Activated T-helper 17 cell treated with anti-CD3 and anti-CD28 coated beads, Interleukin-2, amount 50 U/mL, for 72 hours (primary cell): Measurements from ENCODE around the gene KRTAP9-8. TPM values are rescaled to one million over a fixed set of nuclear protein-coding genes. Genes with fewer than 3 reads are reported as not detected.
"Not testable (repeated sequence)": the region's sequence is repeated elsewhere in the genome, so short reads cannot be mapped to it uniquely, and the experiment has no call there.

Source experiments
- ATAC-seq: fragments of 150-1000 bp; cut with Tn5 transposase; replicated peaks from 2 replicates; pipeline ENCODE4 v1.10.0; 2021; ENCODE audit warnings: mild to moderate bottlenecking, moderate library complexity
- H3K27ac Mint-ChIP-seq: one replicate; pipeline ENCODE4 v1.8.0; 2022; ENCODE audit warnings: mixed read lengths
- H3K27me3 Mint-ChIP-seq: one replicate; pipeline ENCODE4 v1.8.0; 2022; ENCODE audit warnings: mixed read lengths
- H3K36me3 Mint-ChIP-seq: one replicate; pipeline ENCODE4 v1.8.0; 2022; ENCODE audit warnings: low read depth, mild to moderate bottlenecking, mixed read lengths
- H3K4me1 Mint-ChIP-seq: one replicate; pipeline ENCODE4 v1.8.0; 2022; ENCODE audit warnings: mixed read lengths
- H3K4me3 Mint-ChIP-seq: one replicate; pipeline ENCODE4 v1.8.0; 2022; ENCODE audit warnings: mild to moderate bottlenecking, mixed read lengths
- H3K9me3 Mint-ChIP-seq: one replicate; pipeline ENCODE4 v1.8.0; 2022; ENCODE audit warnings: mixed read lengths
- total RNA-seq, 2 donors: library from RNA; stranded (reverse); gene quantifications; one replicate each; pipeline ENCODE4 v1.2.3, GENCODE V29; 2022

Gene KRTAP9-8
- total RNA-seq, 2 donors from 2014 or later = not detected

DNA sequence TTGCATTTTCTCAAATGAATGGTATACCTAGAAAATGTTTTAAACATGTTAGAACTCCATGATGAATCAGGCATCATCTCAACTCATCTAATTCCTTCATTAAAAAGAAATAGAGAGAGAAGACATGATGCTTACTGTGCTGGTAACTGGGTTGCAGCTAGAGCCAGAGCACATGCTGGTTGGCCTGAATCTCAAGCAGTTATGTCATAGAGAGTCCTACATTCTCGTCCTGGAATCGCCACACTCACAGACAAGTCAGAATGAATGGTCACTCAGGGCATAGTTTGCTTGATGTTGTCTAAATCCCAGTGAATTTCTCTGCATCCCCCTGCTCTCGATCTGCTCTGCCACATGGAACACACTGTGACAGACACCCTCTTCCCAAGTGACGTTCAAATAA, 683 bp upstream of the KRTAP9-8 start:
- H3K36me3 Mint-ChIP-seq, H3K27ac Mint-ChIP-seq, H3K9me3 Mint-ChIP-seq, H3K4me3 Mint-ChIP-seq, ATAC-seq, H3K4me1 Mint-ChIP-seq: not testable (repeated sequence)
- H3K27me3 Mint-ChIP-seq = peaks cover 21% of the 10 kb centered on the region

DNA sequence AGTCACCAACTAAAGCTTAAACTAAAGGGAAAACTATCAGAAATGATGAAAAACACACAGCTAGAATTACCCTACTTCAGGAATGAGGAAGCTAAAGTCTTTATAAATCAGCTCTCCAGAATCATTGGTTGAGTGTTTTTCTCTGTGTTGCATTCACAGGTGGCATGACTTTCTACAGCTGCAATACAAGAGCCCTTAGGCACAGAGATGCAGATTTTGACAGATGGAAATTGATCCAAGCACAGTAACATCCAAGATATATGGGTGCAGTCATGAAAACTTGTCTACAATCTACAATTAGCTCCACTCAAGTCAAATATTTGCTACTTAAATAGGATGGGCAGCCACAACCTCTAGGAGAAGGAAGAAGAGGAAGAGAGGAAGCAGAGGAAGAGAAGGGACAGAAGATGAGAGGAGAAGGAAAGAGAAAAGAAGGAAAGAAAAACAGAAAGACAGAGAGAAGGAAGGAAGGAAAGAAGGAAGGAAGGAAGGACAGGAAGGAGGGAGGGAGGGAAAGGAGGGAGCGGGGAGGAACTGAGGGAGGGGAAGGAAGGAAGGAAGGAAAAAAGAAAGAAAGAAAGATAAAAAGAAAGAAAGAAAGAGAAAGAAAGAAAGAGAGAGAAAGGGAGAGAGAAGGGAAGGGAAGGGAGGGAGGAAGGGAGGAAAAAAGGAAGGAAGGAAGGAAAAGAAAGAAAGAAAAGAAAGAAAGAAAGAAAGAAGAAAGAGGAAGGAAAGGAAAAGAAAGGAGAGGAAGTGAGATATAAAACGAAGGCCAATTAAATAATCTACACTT, 9.4 kb downstream of the KRTAP9-8 start:
- not testable (repeated sequence) for H3K4me1 Mint-ChIP-seq, H3K27ac Mint-ChIP-seq, H3K4me3 Mint-ChIP-seq, H3K9me3 Mint-ChIP-seq, H3K36me3 Mint-ChIP-seq, H3K27me3 Mint-ChIP-seq, ATAC-seq

DNA sequence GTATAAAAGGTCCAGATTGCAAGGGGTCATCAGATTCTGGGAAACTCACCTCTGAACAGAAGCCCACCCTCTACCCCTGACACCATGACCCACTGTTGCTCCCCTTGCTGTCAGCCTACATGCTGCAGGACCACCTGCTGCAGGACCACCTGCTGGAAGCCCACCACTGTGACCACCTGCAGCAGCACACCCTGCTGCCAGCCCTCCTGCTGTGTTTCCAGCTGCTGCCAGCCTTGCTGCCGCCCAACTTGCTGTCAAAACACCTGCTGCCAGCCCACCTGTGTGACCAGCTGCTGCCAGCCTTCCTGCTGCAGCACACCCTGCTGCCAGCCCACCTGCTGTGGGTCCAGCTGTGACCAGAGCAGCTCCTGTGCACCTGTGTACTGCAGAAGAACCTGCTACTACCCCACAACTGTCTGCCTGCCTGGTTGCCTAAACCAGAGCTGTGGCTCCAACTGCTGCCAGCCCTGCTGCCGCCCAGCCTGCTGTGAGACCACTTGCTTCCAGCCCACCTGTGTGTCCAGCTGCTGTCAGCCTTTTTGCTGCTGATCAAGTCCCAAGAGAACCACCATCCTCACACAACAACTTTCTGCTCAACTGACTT, 11.9 kb downstream of the KRTAP9-8 start, which contains the start of gene KRTAP9-4:
Gene KRTAP9-4, plus strand, starts transcription at position 51 of the 604 bp plus-strand sequence. Its CDS starts 34 bp downstream, at position 85.
- H3K27me3 Mint-ChIP-seq, H3K27ac Mint-ChIP-seq, ATAC-seq, H3K4me1 Mint-ChIP-seq, H3K36me3 Mint-ChIP-seq, H3K9me3 Mint-ChIP-seq, H3K4me3 Mint-ChIP-seq: not testable (repeated sequence)

- no peak for ATAC-seq
- H3K27me3 Mint-ChIP-seq = peaks cover 13% of the 10 kb centered on the region
- no peaks in the 10 kb centered on the region for H3K4me1 Mint-ChIP-seq
- no peak overlapping the region for H3K27ac Mint-ChIP-seq
- no peak overlapping the region for H3K4me3 Mint-ChIP-seq
- H3K36me3 Mint-ChIP-seq = no peaks in the 10 kb centered on the region
- H3K9me3 Mint-ChIP-seq = no peaks in the 10 kb centered on the region
These were observed 13.5 kb downstream of the KRTAP9-8 start for GRCh38 chr17:41251261-41251660.

DNA sequence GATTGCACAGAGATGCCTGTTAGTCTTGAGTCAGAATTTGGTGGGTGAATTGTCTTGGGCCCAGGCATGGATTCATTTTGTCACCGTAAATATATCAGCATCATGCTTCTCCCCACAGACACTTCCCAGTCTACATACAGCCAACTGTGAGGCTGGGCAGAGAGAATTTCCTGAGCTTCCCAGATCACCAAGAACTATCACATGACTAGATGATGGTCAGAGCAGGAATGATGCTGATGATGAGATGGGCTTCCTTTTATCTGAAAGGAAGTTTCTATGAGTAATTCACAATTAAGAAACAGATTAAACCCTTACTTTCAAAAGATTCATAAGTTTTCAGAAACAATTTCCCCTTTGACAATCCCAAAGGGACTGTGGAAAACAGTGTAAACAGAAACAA, 17.1 kb downstream of the KRTAP9-8 start:
- no peak for ATAC-seq
- Mint-ChIP-seq H3K27ac (no peak overlapping the region), H3K36me3 (no peaks in the 10 kb centered on the region), H3K9me3 (no peaks in the 10 kb centered on the region), H3K4me1 (no peaks in the 10 kb centered on the region), H3K4me3 (no peak overlapping the region), H3K27me3 (peaks cover 28% of the 10 kb centered on the region)

DNA sequence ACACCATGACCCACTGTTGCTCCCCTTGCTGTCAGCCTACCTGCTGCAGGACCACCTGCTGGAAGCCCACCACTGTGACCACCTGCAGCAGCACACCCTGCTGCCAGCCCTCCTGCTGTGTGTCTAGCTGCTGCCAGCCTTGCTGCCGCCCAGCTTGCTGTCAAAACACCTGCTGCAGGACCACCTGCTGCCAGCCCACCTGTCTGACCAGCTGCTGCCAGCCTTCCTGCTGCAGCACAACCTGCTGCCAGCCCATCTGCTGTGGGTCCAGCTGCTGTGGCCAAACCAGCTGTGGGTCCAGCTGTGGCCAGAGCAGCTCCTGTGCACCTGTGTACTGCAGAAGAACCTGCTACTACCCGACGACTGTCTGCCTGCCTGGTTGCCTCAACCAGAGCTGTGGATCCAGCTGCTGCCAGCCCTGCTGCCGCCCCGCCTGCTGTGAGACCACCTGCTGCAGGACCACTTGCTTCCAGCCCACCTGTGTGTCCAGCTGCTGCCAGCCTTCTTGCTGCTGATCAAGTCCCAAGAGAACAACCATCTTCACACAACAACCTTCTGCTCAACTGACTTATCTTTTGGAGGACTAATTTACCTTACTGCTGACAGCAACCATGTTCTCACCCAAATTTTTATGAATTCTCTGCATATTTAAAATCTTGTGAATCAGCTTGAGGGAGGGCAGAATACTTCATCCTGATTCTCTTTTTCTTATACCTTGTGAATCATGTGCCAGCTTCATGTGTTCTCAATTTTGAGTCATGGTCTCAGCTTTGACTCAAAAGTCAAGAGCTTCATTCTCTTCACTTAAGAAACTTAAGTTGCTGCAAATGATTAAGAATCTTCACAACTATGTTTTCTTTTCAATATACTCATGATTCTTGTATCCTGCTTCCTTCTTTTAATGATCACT, 17.8 kb downstream of the KRTAP9-8 start, which contains the start of gene KRTAP9-9:
Gene KRTAP9-9, plus strand, starts transcription at position 4 of the 910 bp plus-strand sequence.
- H3K36me3 Mint-ChIP-seq, H3K27ac Mint-ChIP-seq, ATAC-seq, H3K9me3 Mint-ChIP-seq, H3K4me1 Mint-ChIP-seq, H3K4me3 Mint-ChIP-seq: not testable (repeated sequence)
- peaks cover 28% of the 10 kb centered on the region for H3K27me3 Mint-ChIP-seq

GRCh38 chr17:41256291-41256685, 18.5 kb downstream of the KRTAP9-8 start:
- Mint-ChIP-seq H3K36me3 (no peaks in the 10 kb centered on the region), H3K27ac (no peak overlapping the region), H3K27me3 (peaks cover 28% of the 10 kb centered on the region), H3K9me3 (no peaks in the 10 kb centered on the region), H3K4me3 (no peak overlapping the region), H3K4me1 (no peaks in the 10 kb centered on the region)
- ATAC-seq = no peak

GRCh38 chr17:41258406-41258805, 20.6 kb downstream of the KRTAP9-8 start:
- Mint-ChIP-seq H3K9me3 (no peaks in the 10 kb centered on the region), H3K27ac (no peak overlapping the region), H3K4me1 (no peaks in the 10 kb centered on the region), H3K27me3 (peaks cover 28% of the 10 kb centered on the region), H3K36me3 (no peaks in the 10 kb centered on the region), H3K4me3 (no peak overlapping the region)
- ATAC-seq = no peak

DNA sequence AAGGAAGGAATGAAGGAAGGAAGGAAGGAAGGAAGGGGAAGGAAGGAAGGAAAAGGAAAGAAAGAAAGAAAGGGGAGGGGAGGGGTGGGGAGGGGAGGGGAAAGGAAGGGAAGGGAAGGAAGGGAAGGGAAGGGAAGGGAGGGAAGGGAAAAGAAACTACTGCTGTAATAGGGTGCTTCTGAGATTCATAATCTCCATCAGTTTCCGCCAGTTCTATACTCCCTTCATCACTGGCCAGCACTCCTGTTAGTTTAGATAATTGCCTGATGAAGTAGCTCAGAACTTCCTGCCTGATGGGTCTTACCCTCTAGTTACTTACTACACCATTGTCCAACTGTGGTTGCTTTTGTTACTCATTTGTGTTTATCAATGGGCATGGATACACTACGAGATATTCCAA, 25.4 kb downstream of the KRTAP9-8 start:
- no peaks in the 10 kb centered on the region for H3K4me1 Mint-ChIP-seq

DNA sequence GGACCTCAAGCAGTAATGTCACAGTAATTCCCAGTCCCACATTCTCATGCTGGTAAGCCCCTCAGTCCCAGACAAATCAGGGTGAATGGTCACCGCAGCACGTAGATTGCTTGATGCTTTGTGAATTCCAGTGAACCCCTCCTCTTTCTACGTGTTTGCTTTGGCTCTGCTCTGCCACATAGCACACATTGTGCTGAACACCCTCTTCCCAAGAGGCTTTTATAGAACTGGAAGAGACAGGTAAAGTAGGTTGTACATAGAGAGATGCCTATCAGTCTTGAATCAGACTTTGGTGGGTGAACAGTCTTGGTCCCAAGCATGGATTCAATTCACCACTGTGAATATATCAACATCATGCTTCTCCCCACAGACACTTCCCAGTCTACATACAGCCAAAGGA, 26.8 kb downstream of the KRTAP9-8 start:
- Mint-ChIP-seq H3K4me1 (no peaks in the 10 kb centered on the region), H3K4me3 (no peak overlapping the region), H3K27me3 (peaks cover 18% of the 10 kb centered on the region), H3K9me3 (no peaks in the 10 kb centered on the region), H3K27ac (no peak overlapping the region), H3K36me3 (no peaks in the 10 kb centered on the region)
- no peak for ATAC-seq

More for the DNA sequence above, 25.4 kb downstream of the KRTAP9-8 start:
- H3K36me3 Mint-ChIP-seq = no peaks in the 10 kb centered on the region
- H3K27ac Mint-ChIP-seq = no peak overlapping the region
- ATAC-seq = no peak
- no peaks in the 10 kb centered on the region for H3K9me3 Mint-ChIP-seq
- no peak overlapping the region for H3K4me3 Mint-ChIP-seq
- peaks cover 22% of the 10 kb centered on the region for H3K27me3 Mint-ChIP-seq

DNA sequence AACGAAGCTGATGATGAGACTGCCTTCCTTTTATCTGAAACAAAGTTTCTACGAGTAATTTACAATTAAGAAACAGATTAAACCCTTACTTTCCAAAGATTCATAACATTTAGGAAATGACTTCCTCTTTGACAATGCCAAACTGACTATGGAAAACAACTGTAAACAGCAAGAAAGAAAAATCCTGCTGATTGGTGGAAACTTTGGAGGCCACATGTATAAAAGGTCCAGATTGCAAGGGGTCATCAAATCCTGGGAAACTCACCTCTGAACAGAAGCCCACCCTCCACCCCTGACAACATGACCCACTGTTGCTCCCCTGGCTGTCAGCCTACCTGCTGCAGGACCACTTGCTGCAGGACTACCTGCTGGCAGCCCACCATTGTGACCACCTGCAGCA, 27.3 kb downstream of the KRTAP9-8 start, which contains the start of gene KRTAP9-6:
Gene KRTAP9-6, plus strand, starts transcription at position 301 of the 400 bp plus-strand sequence. Its CDS starts 0 bp downstream, at position 301.
- Mint-ChIP-seq H3K9me3 (no peaks in the 10 kb centered on the region), H3K36me3 (no peaks in the 10 kb centered on the region), H3K4me3 (no peak within 1 kb of the TSS), H3K4me1 (no peaks in the 10 kb centered on the region), H3K27ac (no peak within 1 kb of the TSS), H3K27me3 (peaks cover 18% of the 10 kb centered on the region)
- no peak for ATAC-seq

GRCh38 chr17:41267711-41268110, 29.9 kb downstream of the KRTAP9-8 start:
- no peak overlapping the region for H3K4me3 Mint-ChIP-seq
- peaks cover 5% of the 10 kb centered on the region for H3K4me1 Mint-ChIP-seq
- H3K27ac Mint-ChIP-seq = no peak overlapping the region
- no peaks in the 10 kb centered on the region for H3K9me3 Mint-ChIP-seq
- H3K27me3 Mint-ChIP-seq = peaks cover 15% of the 10 kb centered on the region
- H3K36me3 Mint-ChIP-seq = no peaks in the 10 kb centered on the region
- ATAC-seq = no peak

- Mint-ChIP-seq H3K27me3 (peaks cover 18% of the 10 kb centered on the region), H3K27ac (peak overlapping the region; percentile 24)
- not testable (repeated sequence) for H3K9me3 Mint-ChIP-seq, H3K4me1 Mint-ChIP-seq, ATAC-seq, H3K36me3 Mint-ChIP-seq, H3K4me3 Mint-ChIP-seq
These were observed 33.5 kb downstream of the KRTAP9-8 start for GRCh38 chr17:41271323-41271722.

DNA sequence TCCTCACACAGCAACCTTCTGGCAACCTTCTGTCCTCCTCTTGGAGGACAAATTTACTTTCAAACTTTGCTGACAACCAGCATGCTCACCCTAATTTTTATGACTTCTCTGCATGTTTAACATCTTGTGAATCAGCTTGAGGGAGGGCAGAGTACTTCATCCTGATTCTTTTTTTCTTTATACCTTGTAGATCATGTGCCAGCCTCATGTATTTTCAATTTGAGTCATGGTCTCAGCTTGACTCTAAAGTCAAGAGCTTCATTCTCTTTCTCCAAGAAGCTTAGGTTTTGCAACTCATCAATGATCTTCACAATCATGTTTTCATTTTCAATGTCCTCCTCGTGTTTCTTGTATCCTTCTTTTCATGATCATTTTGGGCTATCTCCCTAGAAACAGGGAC, 34.1 kb downstream of the KRTAP9-8 start:
- peak; percentile 51 for ATAC-seq
- Mint-ChIP-seq H3K36me3 (no peaks in the 10 kb centered on the region), H3K9me3 (no peaks in the 10 kb centered on the region), H3K27ac (peak overlapping the region; percentile 24), H3K27me3 (peaks cover 21% of the 10 kb centered on the region), H3K4me3 (no peak overlapping the region), H3K4me1 (peaks cover 10% of the 10 kb centered on the region)
